ENCODE results near the gene MED26.
A peak's percentile ranks its signal among the peaks of the same experiment; 100 is the strongest.

Gene MED26

GRCh38 chr19:16650821-16651220, 22.8 kb upstream of the MED26 start:
- Histone ChIP-seq H4K20me1 (ENCODE audit: insufficient read depth, low read length) (peaks cover 49% of the 10 kb centered on the region), H2AFZ (ENCODE audit: low read depth, low read length) (no peak overlapping the region), H3K27ac (ENCODE audit: low read length) (no peak overlapping the region), H3K27me3 (ENCODE audit: insufficient read depth, low read length, poor library complexity) (no peaks in the 10 kb centered on the region), H3K4me2 (ENCODE audit: insufficient read depth, low read length) (no peak overlapping the region), H3K36me3 (ENCODE audit: insufficient read depth, low read length) (peaks cover 93% of the 10 kb centered on the region), H3K9me3 (ENCODE audit: insufficient read depth, low read length, severe bottlenecking) (no peaks in the 10 kb centered on the region), H3K79me2 (ENCODE audit: insufficient read depth, low read length) (peaks cover 72% of the 10 kb centered on the region), H3K4me3 (ENCODE audit: low read depth in 1 of 2, low read length in 2 of 2) (no peak overlapping the region), H3K9ac (ENCODE audit: low read depth, low read length) (no peak overlapping the region), H3K4me1 (ENCODE audit: insufficient read depth, low read length) (no peaks in the 10 kb centered on the region)
- ATAC-seq (ENCODE audit: insufficient read depth, low read depth) (no peak), DNase-seq (no peak)
- TF ChIP-seq CTCF (IDR thresholded peaks at IDR 0.05; ENCODE audit: borderline replicate concordance, extremely low read depth, low read length, poor library complexity, severe bottlenecking) (no peak), EZH2 (IDR thresholded peaks at IDR 0.05; ENCODE audit: borderline replicate concordance, low read depth, low read length, severe bottlenecking) (no peak)

- no peaks in the 10 kb centered on the region for H3K4me1 ChIP-seq (ENCODE audit: insufficient read depth, low read length)
- no peak overlapping the region for H2AFZ ChIP-seq (ENCODE audit: low read depth, low read length)
- no peaks in the 10 kb centered on the region for H3K9me3 ChIP-seq (ENCODE audit: insufficient read depth, low read length, severe bottlenecking)
- 0 out of 3 replicates have a peak, but pooled peaks have one; percentile 35 for ATAC-seq (ENCODE audit: insufficient read depth, low read depth)
- H3K4me3 ChIP-seq (ENCODE audit: low read depth in 1 of 2, low read length in 2 of 2), result no peak overlapping the region
- no peak for DNase-seq
- no peak overlapping the region for H3K27ac ChIP-seq (ENCODE audit: low read length)
- no peak overlapping the region for H3K4me2 ChIP-seq (ENCODE audit: insufficient read depth, low read length)
- no peak overlapping the region for H3K9ac ChIP-seq (ENCODE audit: low read depth, low read length)
- TF ChIP-seq CTCF (IDR thresholded peaks at IDR 0.05; ENCODE audit: borderline replicate concordance, extremely low read depth, low read length, poor library complexity, severe bottlenecking) (no peak), EZH2 (IDR thresholded peaks at IDR 0.05; ENCODE audit: borderline replicate concordance, low read depth, low read length, severe bottlenecking) (no peak)
- H3K36me3 ChIP-seq (ENCODE audit: insufficient read depth, low read length), result peaks cover 96% of the 10 kb centered on the region
- peaks cover 73% of the 10 kb centered on the region for H3K79me2 ChIP-seq (ENCODE audit: insufficient read depth, low read length)
- H4K20me1 ChIP-seq (ENCODE audit: insufficient read depth, low read length), result peaks cover 47% of the 10 kb centered on the region
- H3K27me3 ChIP-seq (ENCODE audit: insufficient read depth, low read length, poor library complexity), result no peaks in the 10 kb centered on the region
Measured at GRCh38 chr19:16649734-16650133, 21.7 kb upstream of the MED26 start.

- H2AFZ ChIP-seq (ENCODE audit: low read depth, low read length), result no peak overlapping the region
- no peaks in the 10 kb centered on the region for H3K27me3 ChIP-seq (ENCODE audit: insufficient read depth, low read length, poor library complexity)
- peaks cover 80% of the 10 kb centered on the region for H3K79me2 ChIP-seq (ENCODE audit: insufficient read depth, low read length)
- no peak overlapping the region for H3K4me2 ChIP-seq (ENCODE audit: insufficient read depth, low read length)
- no peaks in the 10 kb centered on the region for H3K9me3 ChIP-seq (ENCODE audit: insufficient read depth, low read length, severe bottlenecking)
- H3K4me1 ChIP-seq (ENCODE audit: insufficient read depth, low read length), result no peaks in the 10 kb centered on the region
- TF ChIP-seq EZH2 (IDR thresholded peaks at IDR 0.05; ENCODE audit: borderline replicate concordance, low read depth, low read length, severe bottlenecking) (no peak), CTCF (IDR thresholded peaks at IDR 0.05; ENCODE audit: borderline replicate concordance, extremely low read depth, low read length, poor library complexity, severe bottlenecking) (no peak)
- DNase-seq, result no peak
- peaks cover 30% of the 10 kb centered on the region for H4K20me1 ChIP-seq (ENCODE audit: insufficient read depth, low read length)
- H3K27ac ChIP-seq (ENCODE audit: low read length), result no peak overlapping the region
- H3K36me3 ChIP-seq (ENCODE audit: insufficient read depth, low read length), result peaks cover 89% of the 10 kb centered on the region
- H3K9ac ChIP-seq (ENCODE audit: low read depth, low read length), result no peak overlapping the region
- H3K4me3 ChIP-seq (ENCODE audit: low read depth in 1 of 2, low read length in 2 of 2), result no peak overlapping the region
- no peak for ATAC-seq (ENCODE audit: insufficient read depth, low read depth)
Measured at GRCh38 chr19:16645140-16645539, 17.1 kb upstream of the MED26 start.

- H3K27ac ChIP-seq (ENCODE audit: low read length), result no peak overlapping the region
- no peak overlapping the region for H3K4me3 ChIP-seq (ENCODE audit: low read depth in 1 of 2, low read length in 2 of 2)
- no peaks in the 10 kb centered on the region for H3K9me3 ChIP-seq (ENCODE audit: insufficient read depth, low read length, severe bottlenecking)
- peaks cover 77% of the 10 kb centered on the region for H3K36me3 ChIP-seq (ENCODE audit: insufficient read depth, low read length)
- peaks cover 7% of the 10 kb centered on the region for H3K4me1 ChIP-seq (ENCODE audit: insufficient read depth, low read length)
- DNase-seq (no peak), ATAC-seq (ENCODE audit: insufficient read depth, low read depth) (no peak)
- H3K79me2 ChIP-seq (ENCODE audit: insufficient read depth, low read length), result peaks cover 88% of the 10 kb centered on the region
- TF ChIP-seq CTCF (IDR thresholded peaks at IDR 0.05; ENCODE audit: borderline replicate concordance, extremely low read depth, low read length, poor library complexity, severe bottlenecking), result no peak
- no peak for TF ChIP-seq EZH2 (IDR thresholded peaks at IDR 0.05; ENCODE audit: borderline replicate concordance, low read depth, low read length, severe bottlenecking)
- H3K4me2 ChIP-seq (ENCODE audit: insufficient read depth, low read length), result no peak overlapping the region
- peaks cover 35% of the 10 kb centered on the region for H4K20me1 ChIP-seq (ENCODE audit: insufficient read depth, low read length)
- no peaks in the 10 kb centered on the region for H3K27me3 ChIP-seq (ENCODE audit: insufficient read depth, low read length, poor library complexity)
- no peak overlapping the region for H3K9ac ChIP-seq (ENCODE audit: low read depth, low read length)
- H2AFZ ChIP-seq (ENCODE audit: low read depth, low read length), result no peak overlapping the region
Measured at GRCh38 chr19:16641695-16642094, 13.7 kb upstream of the MED26 start.
